ENCODE results near the gene ATXN1. TPM values are rescaled to one million over a fixed set of nuclear protein-coding genes. Genes with fewer than 3 reads are reported as not detected.

The ATXN1 gene
- 62.4 and 70.0 TPM in 2 replicates for total RNA-seq

GRCh38 chr6:16760516-16761470 lies at the start of gene ATXN1:
Gene ATXN1, minus strand, starts transcription at chr6:16761460.
- H3K4me1 Mint-ChIP-seq: peaks cover 53% of the 10 kb centered on the region
- H3K9me3 Mint-ChIP-seq: no peaks in the 10 kb centered on the region
- DNase-seq: peak; percentile 86
- intact Hi-C loops (cut with micrococcal nuclease): loop anchor here (1.0 to 10.0 kb wide), 10 partner anchors 48 to 626 kb away; no protein-coding TSS in a partner anchor
- peaks cover 30% of the 10 kb centered on the region for H3K36me3 Mint-ChIP-seq (ENCODE audit: low read depth)
- peak within 1 kb of the TSS; percentile 100 for H3K27ac Mint-ChIP-seq
- peak within 1 kb of the TSS; percentile 99 for H3K4me3 Mint-ChIP-seq
- H3K27me3 Mint-ChIP-seq: no peaks in the 10 kb centered on the region

- Mint-ChIP-seq H3K36me3 (ENCODE audit: low read depth) (peaks cover 2% of the 10 kb centered on the region), H3K9me3 (peaks cover 37% of the 10 kb centered on the region), H3K4me1 (no peaks in the 10 kb centered on the region), H3K27ac (no peak overlapping the region), H3K4me3 (no peak overlapping the region), H3K27me3 (peaks cover 15% of the 10 kb centered on the region)
- intact Hi-C loops (cut with micrococcal nuclease): no loop called here
- DNase-seq: no peak
These were observed 49.2 kb upstream of the ATXN1 start for GRCh38 chr6:16810411-16810810.

- H3K4me1 Mint-ChIP-seq: no peaks in the 10 kb centered on the region
- H3K9me3 Mint-ChIP-seq: peaks cover 37% of the 10 kb centered on the region
- intact Hi-C loops (cut with micrococcal nuclease): no loop called here
- DNase-seq: no peak
- H3K4me3 Mint-ChIP-seq: no peak overlapping the region
- H3K27me3 Mint-ChIP-seq: peaks cover 15% of the 10 kb centered on the region
- no peak overlapping the region for H3K27ac Mint-ChIP-seq
- peaks cover 2% of the 10 kb centered on the region for H3K36me3 Mint-ChIP-seq (ENCODE audit: low read depth)
These were observed 48.6 kb upstream of the ATXN1 start for GRCh38 chr6:16809753-16810358.

- intact Hi-C loops (cut with micrococcal nuclease): no loop called here
- Mint-ChIP-seq H3K9me3 (peaks cover 28% of the 10 kb centered on the region), H3K27me3 (peaks cover 18% of the 10 kb centered on the region), H3K4me3 (no peak overlapping the region), H3K27ac (no peak overlapping the region), H3K36me3 (ENCODE audit: low read depth) (peaks cover 2% of the 10 kb centered on the region), H3K4me1 (no peaks in the 10 kb centered on the region)
- DNase-seq: no peak
These were observed 46.7 kb upstream of the ATXN1 start for GRCh38 chr6:16807956-16808355.

GRCh38 chr6:16806363-16806762 lies 45.1 kb upstream of the ATXN1 start:
- H3K9me3 Mint-ChIP-seq: peaks cover 20% of the 10 kb centered on the region
- no peak overlapping the region for H3K27ac Mint-ChIP-seq
- H3K4me1 Mint-ChIP-seq: peaks cover 2% of the 10 kb centered on the region
- no peaks in the 10 kb centered on the region for H3K36me3 Mint-ChIP-seq (ENCODE audit: low read depth)
- H3K27me3 Mint-ChIP-seq: peaks cover 18% of the 10 kb centered on the region
- intact Hi-C loops (cut with micrococcal nuclease): no loop called here
- H3K4me3 Mint-ChIP-seq: no peak overlapping the region
- DNase-seq: no peak

GRCh38 chr6:16805243-16805950 lies 44.1 kb upstream of the ATXN1 start:
- Mint-ChIP-seq H3K9me3 (peaks cover 14% of the 10 kb centered on the region), H3K4me1 (peaks cover 10% of the 10 kb centered on the region), H3K27ac (no peak overlapping the region), H3K27me3 (peaks cover 18% of the 10 kb centered on the region), H3K36me3 (ENCODE audit: low read depth) (no peaks in the 10 kb centered on the region), H3K4me3 (no peak overlapping the region)
- intact Hi-C loops (cut with micrococcal nuclease): no loop called here
- DNase-seq: no peak

GRCh38 chr6:16804546-16805242 lies 43.4 kb upstream of the ATXN1 start:
- H3K4me1 Mint-ChIP-seq: peaks cover 13% of the 10 kb centered on the region
- intact Hi-C loops (cut with micrococcal nuclease): no loop called here
- no peak for DNase-seq
- H3K9me3 Mint-ChIP-seq: peaks cover 8% of the 10 kb centered on the region
- no peaks in the 10 kb centered on the region for H3K36me3 Mint-ChIP-seq (ENCODE audit: low read depth)
- peaks cover 15% of the 10 kb centered on the region for H3K27me3 Mint-ChIP-seq
- H3K4me3 Mint-ChIP-seq: no peak overlapping the region
- no peak overlapping the region for H3K27ac Mint-ChIP-seq

GRCh38 chr6:16803294-16804200 lies 42.3 kb upstream of the ATXN1 start:
- intact Hi-C loops (cut with micrococcal nuclease): no loop called here
- H3K9me3 Mint-ChIP-seq: peaks cover under 1% of the 10 kb centered on the region
- DNase-seq: no peak
- peaks cover 13% of the 10 kb centered on the region for H3K4me1 Mint-ChIP-seq
- no peaks in the 10 kb centered on the region for H3K36me3 Mint-ChIP-seq (ENCODE audit: low read depth)
- H3K4me3 Mint-ChIP-seq: no peak overlapping the region
- no peak overlapping the region for H3K27ac Mint-ChIP-seq
- peaks cover 15% of the 10 kb centered on the region for H3K27me3 Mint-ChIP-seq

GRCh38 chr6:16802071-16802470 lies 40.8 kb upstream of the ATXN1 start:
- H3K27me3 Mint-ChIP-seq: peaks cover 15% of the 10 kb centered on the region
- DNase-seq: no peak
- H3K4me3 Mint-ChIP-seq: no peak overlapping the region
- H3K9me3 Mint-ChIP-seq: no peaks in the 10 kb centered on the region
- H3K36me3 Mint-ChIP-seq (ENCODE audit: low read depth): no peaks in the 10 kb centered on the region
- intact Hi-C loops (cut with micrococcal nuclease): no loop called here
- peaks cover 13% of the 10 kb centered on the region for H3K4me1 Mint-ChIP-seq
- H3K27ac Mint-ChIP-seq: no peak overlapping the region

GRCh38 chr6:16800942-16801341 lies 39.7 kb upstream of the ATXN1 start:
- Mint-ChIP-seq H3K27me3 (peaks cover 9% of the 10 kb centered on the region), H3K36me3 (ENCODE audit: low read depth) (no peaks in the 10 kb centered on the region), H3K9me3 (no peaks in the 10 kb centered on the region), H3K4me3 (no peak overlapping the region), H3K27ac (no peak overlapping the region), H3K4me1 (peaks cover 13% of the 10 kb centered on the region)
- intact Hi-C loops (cut with micrococcal nuclease): no loop called here
- DNase-seq: no peak

GRCh38 chr6:16800341-16800740 lies 39.1 kb upstream of the ATXN1 start:
- H3K27ac Mint-ChIP-seq: no peak overlapping the region
- peaks cover 6% of the 10 kb centered on the region for H3K27me3 Mint-ChIP-seq
- H3K9me3 Mint-ChIP-seq: no peaks in the 10 kb centered on the region
- DNase-seq: no peak
- H3K4me1 Mint-ChIP-seq: peaks cover 13% of the 10 kb centered on the region
- H3K4me3 Mint-ChIP-seq: no peak overlapping the region
- intact Hi-C loops (cut with micrococcal nuclease): no loop called here
- H3K36me3 Mint-ChIP-seq (ENCODE audit: low read depth): no peaks in the 10 kb centered on the region

- Mint-ChIP-seq H3K4me1 (peaks cover 13% of the 10 kb centered on the region), H3K27me3 (peaks cover 12% of the 10 kb centered on the region), H3K27ac (no peak overlapping the region), H3K9me3 (no peaks in the 10 kb centered on the region), H3K4me3 (no peak overlapping the region), H3K36me3 (ENCODE audit: low read depth) (no peaks in the 10 kb centered on the region)
- intact Hi-C loops (cut with micrococcal nuclease): no loop called here
- DNase-seq: no peak
These were observed 38.3 kb upstream of the ATXN1 start for GRCh38 chr6:16799279-16800193.
